ENCODE measurements around the gene MYO18B.

The MYO18B gene

GRCh38 chr22:25908212-25908611 lies 166.2 kb downstream of the MYO18B start:
- no peak for TF ChIP-seq CTCF (IDR thresholded peaks at IDR 0.05; ENCODE audit: low read depth, low read length, missing control alignments)
- no peak overlapping the region for H3K4me3 ChIP-seq (ENCODE audit: low read depth, low read length)
- no peak for DNase-seq (ENCODE audit: low read depth)

- no peak overlapping the region for H3K4me3 ChIP-seq (ENCODE audit: low read depth, low read length)
- no peak for DNase-seq (ENCODE audit: low read depth)
- TF ChIP-seq CTCF (IDR thresholded peaks at IDR 0.05; ENCODE audit: low read depth, low read length, missing control alignments) = no peak
These were observed 166.8 kb downstream of the MYO18B start for GRCh38 chr22:25908755-25909154.

- H3K4me3 ChIP-seq (ENCODE audit: low read depth, low read length) = no peak overlapping the region
- no peak for DNase-seq (ENCODE audit: low read depth)
- no peak for TF ChIP-seq CTCF (IDR thresholded peaks at IDR 0.05; ENCODE audit: low read depth, low read length, missing control alignments)
These were observed 167.8 kb downstream of the MYO18B start for GRCh38 chr22:25909614-25910387.

GRCh38 chr22:25911243-25911972 lies 169.4 kb downstream of the MYO18B start:
- no peak for TF ChIP-seq CTCF (IDR thresholded peaks at IDR 0.05; ENCODE audit: low read depth, low read length, missing control alignments)
- no peak overlapping the region for H3K4me3 ChIP-seq (ENCODE audit: low read depth, low read length)

GRCh38 chr22:25919452-25919851 lies 177.5 kb downstream of the MYO18B start:
- no peak overlapping the region for H3K4me3 ChIP-seq (ENCODE audit: low read depth, low read length)
- no peak for DNase-seq (ENCODE audit: low read depth)
- TF ChIP-seq CTCF (IDR thresholded peaks at IDR 0.05; ENCODE audit: low read depth, low read length, missing control alignments) = no peak

More at GRCh38 chr22:25911243-25911972, 169.4 kb downstream of the MYO18B start:
- no peak for DNase-seq (ENCODE audit: low read depth)

- H3K4me3 ChIP-seq (ENCODE audit: low read depth, low read length) = no peak overlapping the region
- no peak for TF ChIP-seq CTCF (IDR thresholded peaks at IDR 0.05; ENCODE audit: low read depth, low read length, missing control alignments)
- DNase-seq (ENCODE audit: low read depth) = no peak
These were observed 180.2 kb downstream of the MYO18B start for GRCh38 chr22:25922141-25922540.

Measured in GM12864 (cell line).